GM18951 (cell line): ENCODE measurements around the gene GORASP1.
A peak's percentile ranks its signal among the peaks of the same experiment; 100 is the strongest.
"Not testable (repeated sequence)": the region's sequence is repeated elsewhere in the genome, so short reads cannot be mapped to it uniquely, and the experiment has no call there.

ENCODE experiments used
- POLR2A ChIP-seq: IDR thresholded peaks from 4 replicates; pipeline ENCODE4 v1.6.1; 2011; ENCODE audit warnings: mild to moderate bottlenecking; ENCODE audit not compliant: insufficient read length, insufficient read depth; ENCODE audit errors: extremely low read depth
- in situ Hi-C: fragments of 300-500 bp; cut with MboI; formaldehyde crosslinking; loops from one replicate; pipeline ENCODE4 v1.12.0; 2022; ENCODE audit warnings: low sequenced_read_pairs, mixed read lengths, inconsistent platforms; ENCODE audit not compliant: unreplicated experiment

Gene GORASP1

GRCh38 chr3:39075910-39076309 is 31.5 kb downstream of the GORASP1 start:
- in situ Hi-C loops, result no loop called here
- no peak for TF ChIP-seq POLR2A

- no peak for TF ChIP-seq POLR2A
- in situ Hi-C loops, result no loop called here
These were observed 38.9 kb downstream of the GORASP1 start for GRCh38 chr3:39068556-39068955.

- in situ Hi-C loops, result no loop called here
- TF ChIP-seq POLR2A, result no peak
These were observed 40.1 kb downstream of the GORASP1 start for GRCh38 chr3:39067286-39067685.

GRCh38 chr3:39065197-39065596 is 42.2 kb downstream of the GORASP1 start:
- in situ Hi-C loops, result no loop called here
- TF ChIP-seq POLR2A, result no peak

- no peak for TF ChIP-seq POLR2A
- in situ Hi-C loops, result no loop called here
These were observed 42.8 kb downstream of the GORASP1 start for GRCh38 chr3:39064646-39065045.

- no peak for TF ChIP-seq POLR2A
- in situ Hi-C loops, result no loop called here
These were observed 44.3 kb downstream of the GORASP1 start for GRCh38 chr3:39063143-39063542.

- TF ChIP-seq POLR2A, result no peak
- in situ Hi-C loops, result no loop called here
These were observed 45.2 kb downstream of the GORASP1 start for GRCh38 chr3:39062180-39062579.

GRCh38 chr3:39061228-39061627 is 46.2 kb downstream of the GORASP1 start:
- in situ Hi-C loops, result not testable (repeated sequence)

GRCh38 chr3:39056151-39056550 is 51.3 kb downstream of the GORASP1 start:
- in situ Hi-C loops, result no loop called here
- no peak for TF ChIP-seq POLR2A

- in situ Hi-C loops, result no loop called here
- no peak for TF ChIP-seq POLR2A
These were observed 53.7 kb downstream of the GORASP1 start for GRCh38 chr3:39053696-39054095.

GRCh38 chr3:39052583-39052982 is 54.8 kb downstream of the GORASP1 start:
- in situ Hi-C loops, result no loop called here

GRCh38 chr3:39051649-39052561 is 55.5 kb downstream of the GORASP1 start, which contains the start of the genes SCN11A and WDR48:
TSS of gene SCN11A (minus strand) at chr3:39051944. CDS start at chr3:38950362, 101,582 bp downstream.
TSS of gene WDR48 (plus strand) at chr3:39052016. CDS start at chr3:39052026, 10 bp downstream.
- TF ChIP-seq POLR2A, result peak; percentile 87
- in situ Hi-C loops, result no loop called here

More at GRCh38 chr3:39052583-39052982, 54.8 kb downstream of the GORASP1 start:
- TF ChIP-seq POLR2A, result no peak

GRCh38 chr3:39050029-39050428 is 57.4 kb downstream of the GORASP1 start:
- no peak for TF ChIP-seq POLR2A

More at GRCh38 chr3:39050029-39050428, 57.4 kb downstream of the GORASP1 start:
- in situ Hi-C loops, result no loop called here
